Fibroblast of lung (primary cell): ENCODE results near the gene NTRK2. TPM values are rescaled to one million over a fixed set of nuclear protein-coding genes. Genes with fewer than 3 reads are reported as not detected.
A peak's percentile ranks its signal among the peaks of the same experiment; 100 is the strongest.

ENCODE experiments used
- DNase-seq, 2 donors: peaks; one replicate each; pipeline versions ENCODE4 v3.0.0 to v3.0.0-alpha.2; 2010; ENCODE audit warnings: low read depth in 2 of 2
- H2AFZ ChIP-seq: 2 replicates; pipeline ENCODE4 v1.5.1; 2012; ENCODE audit warnings: low read length, control low read depth, inconsistent platforms
- H3K27ac ChIP-seq: 2 replicates; pipeline ENCODE4 v1.5.1; 2011; ENCODE audit warnings: low read length, control low read depth; ENCODE audit not compliant: insufficient read depth
- H3K27me3 ChIP-seq: 2 replicates; pipeline ENCODE4 v1.5.1; 2011; ENCODE audit warnings: mild to moderate bottlenecking, low read length; ENCODE audit not compliant: control insufficient read depth, insufficient read depth
- H3K36me3 ChIP-seq: 2 replicates; pipeline ENCODE4 v1.5.1; 2011; ENCODE audit warnings: low read length; ENCODE audit not compliant: control insufficient read depth, insufficient read depth
- H3K4me1 ChIP-seq: 2 replicates; pipeline ENCODE4 v1.5.1; 2011; ENCODE audit warnings: low read length; ENCODE audit not compliant: control insufficient read depth, insufficient read depth; ENCODE audit errors: extremely low read depth
- H3K4me2 ChIP-seq: 2 replicates; pipeline ENCODE4 v1.5.1; 2011; ENCODE audit warnings: low read length, control low read depth; ENCODE audit not compliant: insufficient read depth; ENCODE audit errors: extremely low read depth
- H3K4me3 ChIP-seq, 4 experiments: fragments of 200-600 bp in 1 of 4; sonication (generic) in 1 of 4; replicated peaks in 1 of 4; 2 replicates each; pipeline ENCODE4 v1.5.1; 2011 to 2016; ENCODE audit warnings: low read length in 4 of 4, low read depth in 3 of 4, mild to moderate bottlenecking in 3 of 4, control low read depth in 2 of 4, inconsistent platforms in 1 of 4, mixed read lengths in 1 of 4; ENCODE audit not compliant: insufficient read depth in 1 of 4; ENCODE audit errors: control extremely low read depth in 1 of 4
- H3K79me2 ChIP-seq: 2 replicates; pipeline ENCODE4 v1.5.1; 2012; ENCODE audit warnings: mild to moderate bottlenecking, low read length, inconsistent platforms; ENCODE audit not compliant: control insufficient read depth, insufficient read depth
- H3K9ac ChIP-seq: 2 replicates; pipeline ENCODE4 v1.5.1; 2011; ENCODE audit warnings: mild to moderate bottlenecking, low read length, control low read depth; ENCODE audit not compliant: insufficient read depth
- H3K9me3 ChIP-seq: 2 replicates; pipeline ENCODE4 v1.5.1; 2012; ENCODE audit warnings: low read depth, low read length; ENCODE audit not compliant: control insufficient read depth, insufficient read depth
- H4K20me1 ChIP-seq: 2 replicates; pipeline ENCODE4 v1.5.1; 2011; ENCODE audit warnings: low read length; ENCODE audit not compliant: control insufficient read depth, insufficient read depth; ENCODE audit errors: extremely low read depth
- CTCF ChIP-seq, 2 donors: IDR thresholded peaks in 1 of 2; conservative IDR thresholded peaks in 1 of 2; 1 replicate in 1 of 2; 2 replicates in 1 of 2; pipeline ENCODE4 v1.5.1; 2011 to 2012; ENCODE audit warnings: low read length in 2 of 2, control low read depth in 1 of 2, inconsistent platforms in 1 of 2, low read depth in 1 of 2, mild to moderate bottlenecking in 1 of 2
- EZH2 ChIP-seq: IDR thresholded peaks from 2 replicates; pipeline ENCODE4 v1.5.1; 2012; ENCODE audit warnings: low read length, control low read depth, mild to moderate bottlenecking; ENCODE audit errors: missing control alignments
- polyA plus RNA-seq, 2 donors: library from polyadenylated mRNA; depleted of rRNA in 1 of 2; stranded (reverse) in 1 of 2; unstranded in 1 of 2; fragments of >200 nt; gene quantifications; 2 replicates each; pipeline ENCODE4 v1.2.1, GENCODE V29; 2011 to 2012; ENCODE audit warnings: missing spikeins in 1 of 2
- total RNA-seq: library from RNA; depleted of rRNA; stranded (reverse); fragments of >200 nt; gene quantifications from 2 replicates; pipeline ENCODE4 v1.2.1, GENCODE V29; 2014

NTRK2 gene
- total and polyA plus RNA-seq, 2 donors (not counting 1 experiment from before 2014, with no cell fraction given) = 0.66 to 1.1 TPM

- H3K27me3 ChIP-seq = no peaks in the 10 kb centered on the region
- no peaks in the 10 kb centered on the region for H3K9me3 ChIP-seq
- TF ChIP-seq CTCF (conservative IDR thresholded peaks at IDR 0.05 in 1 of 2, IDR thresholded peaks at IDR 0.05 in 1 of 2; ENCODE audit: low read depth in 1 of 2, low read length in 2 of 2) (no peak), EZH2 (no peak)
These were observed 179.5 kb downstream of the NTRK2 start for GRCh38 chr9:84849049-84849448.

DNA sequence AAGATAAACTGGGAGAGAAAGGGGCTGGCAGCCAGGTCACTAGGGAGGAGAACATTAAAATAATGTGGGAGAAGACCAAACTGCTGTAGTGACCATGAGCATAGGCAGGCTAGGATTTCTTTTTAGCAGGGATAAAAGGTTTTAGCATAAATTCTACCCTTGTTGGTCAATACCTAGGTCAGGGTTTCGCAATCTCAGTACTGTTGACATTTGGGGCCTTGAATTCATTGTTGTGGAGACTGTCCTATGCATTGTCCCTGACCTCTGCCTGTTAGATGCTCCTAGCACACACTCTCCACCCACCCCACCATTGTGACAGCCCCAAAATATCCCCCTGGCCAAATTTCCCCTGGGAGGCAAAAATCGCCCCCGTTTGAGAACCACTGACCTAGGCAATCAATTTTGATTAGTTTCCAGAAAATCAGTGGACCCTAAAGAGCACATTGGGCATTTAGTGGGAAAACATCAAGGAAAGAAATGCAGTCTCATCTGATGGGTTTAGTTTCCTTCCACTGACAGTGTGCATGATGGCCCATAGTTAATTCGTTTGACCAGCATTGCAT, 181.4 kb downstream of the NTRK2 start:
- H3K9ac ChIP-seq = no peak overlapping the region
- H3K4me2 ChIP-seq = no peak overlapping the region
- no peak overlapping the region for H2AFZ ChIP-seq
- DNase-seq = no peak
- no peaks in the 10 kb centered on the region for H3K27me3 ChIP-seq
- H4K20me1 ChIP-seq = no peaks in the 10 kb centered on the region
- H3K27ac ChIP-seq = no peak overlapping the region
- H3K79me2 ChIP-seq = no peaks in the 10 kb centered on the region
- no peaks in the 10 kb centered on the region for H3K36me3 ChIP-seq
- H3K9me3 ChIP-seq = no peaks in the 10 kb centered on the region
- H3K4me3 ChIP-seq = no peak overlapping the region
- H3K4me1 ChIP-seq = no peaks in the 10 kb centered on the region
- TF ChIP-seq EZH2 (no peak), CTCF (conservative IDR thresholded peaks at IDR 0.05 in 1 of 2, IDR thresholded peaks at IDR 0.05 in 1 of 2; ENCODE audit: low read depth in 1 of 2, low read length in 2 of 2) (no peak)

More at GRCh38 chr9:84849049-84849448, 179.5 kb downstream of the NTRK2 start:
- DNase-seq = no peak
- H3K4me3 ChIP-seq = no peak overlapping the region
- H3K27ac ChIP-seq = no peak overlapping the region
- no peaks in the 10 kb centered on the region for H4K20me1 ChIP-seq
- H3K9ac ChIP-seq = no peak overlapping the region
- H3K36me3 ChIP-seq = no peaks in the 10 kb centered on the region
- H3K79me2 ChIP-seq = no peaks in the 10 kb centered on the region
- no peak overlapping the region for H3K4me2 ChIP-seq
- H2AFZ ChIP-seq = no peak overlapping the region
- H3K4me1 ChIP-seq = no peaks in the 10 kb centered on the region

DNA sequence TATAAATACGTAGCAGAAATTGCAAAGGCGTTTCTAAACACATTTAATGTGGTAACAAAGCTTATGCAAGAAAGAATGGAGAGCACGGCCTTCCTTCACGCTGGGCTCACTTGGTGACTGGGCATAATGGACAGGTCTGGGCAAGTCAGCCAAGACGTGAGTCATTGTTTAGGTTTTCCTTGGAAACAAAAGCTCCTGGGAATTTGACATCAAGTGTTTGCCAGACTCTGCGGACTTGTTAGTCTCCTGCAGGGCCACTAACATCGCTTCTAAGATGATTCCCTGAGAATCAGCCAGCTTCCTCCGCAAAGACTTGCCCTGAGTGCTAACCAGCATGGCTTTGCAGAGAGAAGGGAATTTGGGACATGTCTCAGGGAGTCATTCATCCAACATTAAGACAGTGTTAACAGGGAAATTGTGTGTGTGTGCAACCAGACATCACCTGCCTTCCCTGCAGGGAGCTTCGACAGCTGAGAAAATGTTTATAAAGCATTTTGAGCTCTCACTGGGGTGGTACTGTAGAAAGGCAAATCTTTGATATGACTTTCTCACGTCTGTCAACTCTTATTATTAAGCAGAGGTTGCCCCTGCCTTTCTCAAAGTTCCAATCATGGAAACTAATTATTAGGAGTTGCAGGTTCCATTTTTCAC, 182.5 kb downstream of the NTRK2 start:
- Histone ChIP-seq H3K79me2 (no peaks in the 10 kb centered on the region), H3K4me2 (no peak overlapping the region), H4K20me1 (no peaks in the 10 kb centered on the region), H3K4me3 (no peak overlapping the region), H3K36me3 (no peaks in the 10 kb centered on the region), H3K4me1 (no peaks in the 10 kb centered on the region), H3K27me3 (no peaks in the 10 kb centered on the region), H3K9me3 (no peaks in the 10 kb centered on the region), H3K9ac (no peak overlapping the region), H2AFZ (no peak overlapping the region), H3K27ac (no peak overlapping the region)
- TF ChIP-seq CTCF (conservative IDR thresholded peaks at IDR 0.05 in 1 of 2, IDR thresholded peaks at IDR 0.05 in 1 of 2; ENCODE audit: low read depth in 1 of 2, low read length in 2 of 2) (no peak), EZH2 (no peak)
- DNase-seq = peak; percentile 68 to 97
